Muscle layer of colon (tissue), 2 donors: ENCODE results near the gene NANOG.
"Not testable (repeated sequence)": the region's sequence is repeated elsewhere in the genome, so short reads cannot be mapped to it uniquely, and the experiment has no call there.

Source experiments
- H3K27ac ChIP-seq: one replicate; pipeline ENCODE4 v1.7.0; 2013; ENCODE audit warnings: low read depth, mild to moderate bottlenecking, low read length, moderate library complexity
- H3K27me3 ChIP-seq, 2 donors: one replicate each; pipeline ENCODE4 v1.7.0; 2013; ENCODE audit warnings: low read length in 2 of 2, mild to moderate bottlenecking in 2 of 2; ENCODE audit not compliant: insufficient read depth in 2 of 2, control insufficient read depth in 1 of 2
- H3K36me3 ChIP-seq: one replicate; pipeline ENCODE4 v1.7.0; 2013; ENCODE audit warnings: mild to moderate bottlenecking, low read length; ENCODE audit not compliant: insufficient read depth
- H3K4me1 ChIP-seq: one replicate; pipeline ENCODE4 v1.7.0; 2013; ENCODE audit warnings: mild to moderate bottlenecking, low read length; ENCODE audit not compliant: insufficient read depth
- H3K4me3 ChIP-seq, 2 donors: one replicate each; pipeline ENCODE4 v1.7.0; 2013; ENCODE audit warnings: low read length in 2 of 2, low read depth in 1 of 2, mild to moderate bottlenecking in 1 of 2, moderate library complexity in 1 of 2
- H3K9ac ChIP-seq: one replicate; pipeline ENCODE4 v1.7.0; 2013; ENCODE audit warnings: low read length
- H3K9me3 ChIP-seq: one replicate; pipeline ENCODE4 v1.7.0; 2013; ENCODE audit warnings: mild to moderate bottlenecking, low read length
- donor health status: abdominal sarcoma.
- donor health status: Adenocarcinoma of cecum.

NANOG gene

DNA sequence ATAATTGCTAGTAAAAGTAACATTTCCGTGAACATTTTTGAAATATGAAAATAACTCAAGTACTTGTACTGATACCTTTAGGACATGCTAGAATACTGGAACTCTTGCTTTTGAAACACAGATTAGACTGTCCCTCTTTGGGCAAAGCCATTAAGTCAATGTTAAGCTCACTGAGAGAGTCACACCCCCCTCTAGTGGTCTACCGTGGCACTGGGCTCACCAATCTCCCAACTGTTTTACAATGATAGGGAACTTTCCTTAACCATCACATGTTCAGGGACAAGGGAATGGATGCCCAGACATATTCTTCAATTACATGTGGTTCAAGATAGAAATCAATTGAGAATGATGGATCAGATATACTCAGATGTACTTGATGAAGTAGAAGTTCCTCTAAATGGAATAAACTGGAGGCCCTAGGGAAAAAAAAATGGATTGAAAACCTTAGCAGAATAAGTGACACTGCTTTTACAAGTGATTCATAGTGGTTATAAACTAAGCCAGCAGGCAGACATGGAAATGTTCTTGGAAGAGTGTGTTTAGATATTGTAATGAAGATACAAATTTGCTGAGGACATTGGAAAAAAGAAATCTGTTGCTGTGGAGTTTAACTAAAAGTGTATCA, 17.8 kb downstream of the NANOG start:
- Histone ChIP-seq H3K9ac (no peak overlapping the region), H3K4me1 (no peaks in the 10 kb centered on the region), H3K36me3 (no peaks in the 10 kb centered on the region), H3K9me3 (no peaks in the 10 kb centered on the region), H3K27me3 (no peaks in the 10 kb centered on the region), H3K27ac (no peak overlapping the region), H3K4me3 (no peak overlapping the region)

DNA sequence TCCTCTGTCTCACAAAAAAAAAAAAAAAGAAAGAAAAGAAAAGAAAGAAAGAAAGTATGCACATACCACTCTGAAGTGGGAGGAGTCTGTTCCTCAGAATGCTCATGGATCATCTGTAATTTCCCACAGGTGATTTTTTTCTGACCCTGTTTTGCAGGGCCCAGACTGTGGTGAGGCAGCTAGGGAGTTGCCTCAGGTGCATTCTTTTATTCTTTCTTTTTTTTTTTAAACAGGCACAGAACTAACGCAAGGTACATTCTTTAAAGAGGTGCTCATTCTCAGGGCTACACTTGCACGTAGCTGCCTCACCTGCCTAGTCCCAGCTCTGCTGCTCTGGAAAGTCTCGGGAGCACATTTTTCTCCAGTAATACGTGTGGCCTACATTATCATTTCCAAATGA, 36.6 kb downstream of the NANOG start:
- not testable (repeated sequence) for H3K9ac ChIP-seq, H3K36me3 ChIP-seq, H3K27me3 ChIP-seq, H3K4me3 ChIP-seq, H3K27ac ChIP-seq, H3K9me3 ChIP-seq, H3K4me1 ChIP-seq

DNA sequence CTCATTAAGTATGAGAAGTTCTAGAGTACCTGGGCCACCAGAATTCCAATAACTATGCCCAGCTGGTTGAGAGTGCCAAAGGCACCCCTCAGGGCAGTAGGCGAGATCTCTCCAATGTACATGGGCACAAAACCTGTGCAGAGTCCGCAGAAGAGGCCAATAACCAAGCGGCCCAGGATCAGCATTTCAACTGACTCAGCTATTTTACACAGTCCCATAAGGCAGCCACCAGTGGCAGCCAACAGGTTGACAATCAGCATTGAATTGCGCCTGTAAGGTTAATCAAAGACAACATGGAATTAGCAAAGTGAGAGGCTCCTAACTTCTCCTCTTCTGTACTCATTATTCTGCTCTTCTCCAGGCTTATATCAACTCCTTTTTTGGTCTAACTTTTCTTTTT, 40.5 kb downstream of the NANOG start:
- H3K36me3 ChIP-seq, H3K9ac ChIP-seq, H3K4me1 ChIP-seq, H3K27ac ChIP-seq, H3K9me3 ChIP-seq, H3K27me3 ChIP-seq, H3K4me3 ChIP-seq: not testable (repeated sequence)

- Histone ChIP-seq H3K36me3 (no peaks in the 10 kb centered on the region), H3K9me3 (no peaks in the 10 kb centered on the region), H3K27me3 (no peaks in the 10 kb centered on the region), H3K4me1 (no peaks in the 10 kb centered on the region), H3K27ac (no peak overlapping the region), H3K9ac (no peak overlapping the region), H3K4me3 (no peak overlapping the region)
Measured at GRCh38 chr12:7832059-7832696, 43.0 kb downstream of the NANOG start.

GRCh38 chr12:7833201-7833600, 44.0 kb downstream of the NANOG start:
- H3K9me3 ChIP-seq, H3K9ac ChIP-seq, H3K27ac ChIP-seq, H3K4me1 ChIP-seq, H3K36me3 ChIP-seq, H3K27me3 ChIP-seq, H3K4me3 ChIP-seq: not testable (repeated sequence)

- H3K4me1 ChIP-seq, result no peaks in the 10 kb centered on the region
- H3K27me3 ChIP-seq, result no peaks in the 10 kb centered on the region
- H3K36me3 ChIP-seq, result no peaks in the 10 kb centered on the region
- no peaks in the 10 kb centered on the region for H3K9me3 ChIP-seq
- H3K27ac ChIP-seq, result no peak overlapping the region
- no peak overlapping the region for H3K9ac ChIP-seq
- no peak overlapping the region for H3K4me3 ChIP-seq
Measured at GRCh38 chr12:7833831-7834230, 44.6 kb downstream of the NANOG start.

- Histone ChIP-seq H3K27ac (no peak overlapping the region), H3K9me3 (no peaks in the 10 kb centered on the region), H3K36me3 (no peaks in the 10 kb centered on the region), H3K27me3 (no peaks in the 10 kb centered on the region), H3K9ac (no peak overlapping the region), H3K4me3 (no peak overlapping the region), H3K4me1 (no peaks in the 10 kb centered on the region)
Measured at GRCh38 chr12:7834701-7835100, 45.5 kb downstream of the NANOG start.

- no peaks in the 10 kb centered on the region for H3K36me3 ChIP-seq
- no peak overlapping the region for H3K4me3 ChIP-seq
- no peaks in the 10 kb centered on the region for H3K4me1 ChIP-seq
- H3K27ac ChIP-seq, result no peak overlapping the region
- H3K9ac ChIP-seq, result no peak overlapping the region
- H3K9me3 ChIP-seq, result no peaks in the 10 kb centered on the region
- H3K27me3 ChIP-seq, result no peaks in the 10 kb centered on the region
Measured at GRCh38 chr12:7835116-7835515, 45.9 kb downstream of the NANOG start.

GRCh38 chr12:7835766-7836165, 46.6 kb downstream of the NANOG start:
- no peak overlapping the region for H3K27ac ChIP-seq
- no peaks in the 10 kb centered on the region for H3K36me3 ChIP-seq
- H3K27me3 ChIP-seq, result no peaks in the 10 kb centered on the region

DNA sequence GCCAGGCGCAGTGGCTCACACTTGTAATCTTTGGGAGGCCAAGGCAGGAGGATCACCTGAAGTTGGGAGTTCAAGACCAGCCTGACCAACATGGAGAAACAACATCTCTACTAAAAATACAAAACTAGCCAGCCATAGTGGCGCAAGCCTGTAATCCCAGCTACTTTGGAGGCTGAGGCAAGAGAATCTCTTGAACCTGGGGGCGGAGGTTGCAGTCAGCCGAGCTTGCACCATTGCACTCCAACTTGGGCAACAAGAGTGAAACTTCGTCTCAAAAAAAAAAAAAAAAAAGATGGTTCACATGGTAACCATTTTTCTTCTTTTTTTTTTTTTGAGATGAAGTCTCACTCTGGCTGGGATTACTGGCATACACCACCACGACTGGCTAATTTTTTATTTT, 48.2 kb downstream of the NANOG start:
- Histone ChIP-seq H3K4me1 (no peaks in the 10 kb centered on the region), H3K36me3 (no peaks in the 10 kb centered on the region), H3K27ac (no peak overlapping the region), H3K9ac (no peak overlapping the region), H3K9me3 (no peaks in the 10 kb centered on the region), H3K27me3 (no peaks in the 10 kb centered on the region), H3K4me3 (no peak overlapping the region)

More at GRCh38 chr12:7835766-7836165, 46.6 kb downstream of the NANOG start:
- H3K9ac ChIP-seq, result no peak overlapping the region
- H3K4me3 ChIP-seq, result no peak overlapping the region
- no peaks in the 10 kb centered on the region for H3K9me3 ChIP-seq
- H3K4me1 ChIP-seq, result no peaks in the 10 kb centered on the region

- not testable (repeated sequence) for H3K27ac ChIP-seq
Measured at GRCh38 chr12:7839226-7839625, 50.0 kb downstream of the NANOG start.

DNA sequence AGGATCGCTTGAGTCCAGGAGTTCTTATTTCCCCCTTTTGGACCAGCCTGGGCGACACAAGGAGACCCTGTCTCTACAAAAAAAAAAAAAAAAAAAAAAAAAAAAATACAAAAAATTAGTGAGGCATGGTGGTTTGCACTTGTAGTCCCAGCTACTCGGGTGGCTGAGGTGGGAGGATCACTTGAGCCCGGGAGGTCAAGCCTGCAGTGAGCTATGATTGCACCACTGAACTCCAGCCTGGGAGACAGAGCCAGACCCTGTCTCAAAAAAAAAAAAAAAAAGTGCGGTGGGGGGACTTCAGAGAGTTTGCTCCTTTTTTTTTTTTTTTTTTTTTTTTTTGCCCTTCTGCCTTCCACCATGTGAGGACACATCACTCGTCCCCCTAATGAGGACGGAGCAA, 50.6 kb downstream of the NANOG start:
- not testable (repeated sequence) for H3K9me3 ChIP-seq, H3K27me3 ChIP-seq, H3K4me1 ChIP-seq, H3K36me3 ChIP-seq, H3K4me3 ChIP-seq, H3K9ac ChIP-seq, H3K27ac ChIP-seq

More at GRCh38 chr12:7839226-7839625, 50.0 kb downstream of the NANOG start:
- H3K4me1 ChIP-seq, H3K9me3 ChIP-seq, H3K4me3 ChIP-seq, H3K27me3 ChIP-seq, H3K36me3 ChIP-seq, H3K9ac ChIP-seq: not testable (repeated sequence)
